Occipital lobe (tissue), 2 donors: ENCODE measurements around the gene LRRC49. TPM values are rescaled to one million over a fixed set of nuclear protein-coding genes. Genes with fewer than 3 reads are reported as not detected.

Experiments used
- DNase-seq: peaks from one replicate; lab custom pipeline; 2025; lab: John Stamatoyannopoulos, UW
- total RNA-seq: library from RNA; depleted of rRNA; stranded (reverse); fragments of >200 nt; gene quantifications from one replicate; pipeline ENCODE4 v1.2.3, GENCODE V29; 2014

The LRRC49 gene
- total RNA-seq, 1 donor from 2014 or later = 173 TPM

- DNase-seq = no peak
Measured at GRCh38 chr15:71091601-71092000, 199.0 kb downstream of the LRRC49 start.

DNA sequence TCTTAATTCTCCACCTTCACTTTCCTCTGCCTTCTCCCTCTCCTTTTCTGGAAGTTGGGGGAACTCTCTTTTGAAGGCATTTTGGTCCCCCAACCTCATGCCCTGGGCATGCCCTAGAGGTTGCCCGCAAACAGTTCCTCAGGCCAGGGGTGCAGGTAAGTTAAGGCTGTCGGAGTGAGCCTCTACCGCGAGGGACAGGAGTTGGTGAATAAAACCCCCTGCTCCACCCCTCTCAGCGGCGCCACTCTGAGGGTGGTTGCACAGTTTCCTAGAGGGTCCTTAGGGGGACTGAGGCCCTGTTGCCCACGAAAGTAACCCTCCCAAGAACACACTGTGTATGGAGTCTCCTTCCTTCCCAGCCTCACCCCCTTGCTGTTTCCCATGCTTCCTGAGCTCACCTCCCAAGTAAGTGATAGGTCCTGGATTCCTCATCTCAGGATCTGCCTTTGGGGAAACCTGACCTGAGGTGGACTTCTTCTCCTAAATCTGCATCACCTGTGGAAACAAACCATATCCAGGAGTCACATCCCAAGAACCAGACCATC is 199.5 kb downstream of the LRRC49 start:
- no peak for DNase-seq

DNA sequence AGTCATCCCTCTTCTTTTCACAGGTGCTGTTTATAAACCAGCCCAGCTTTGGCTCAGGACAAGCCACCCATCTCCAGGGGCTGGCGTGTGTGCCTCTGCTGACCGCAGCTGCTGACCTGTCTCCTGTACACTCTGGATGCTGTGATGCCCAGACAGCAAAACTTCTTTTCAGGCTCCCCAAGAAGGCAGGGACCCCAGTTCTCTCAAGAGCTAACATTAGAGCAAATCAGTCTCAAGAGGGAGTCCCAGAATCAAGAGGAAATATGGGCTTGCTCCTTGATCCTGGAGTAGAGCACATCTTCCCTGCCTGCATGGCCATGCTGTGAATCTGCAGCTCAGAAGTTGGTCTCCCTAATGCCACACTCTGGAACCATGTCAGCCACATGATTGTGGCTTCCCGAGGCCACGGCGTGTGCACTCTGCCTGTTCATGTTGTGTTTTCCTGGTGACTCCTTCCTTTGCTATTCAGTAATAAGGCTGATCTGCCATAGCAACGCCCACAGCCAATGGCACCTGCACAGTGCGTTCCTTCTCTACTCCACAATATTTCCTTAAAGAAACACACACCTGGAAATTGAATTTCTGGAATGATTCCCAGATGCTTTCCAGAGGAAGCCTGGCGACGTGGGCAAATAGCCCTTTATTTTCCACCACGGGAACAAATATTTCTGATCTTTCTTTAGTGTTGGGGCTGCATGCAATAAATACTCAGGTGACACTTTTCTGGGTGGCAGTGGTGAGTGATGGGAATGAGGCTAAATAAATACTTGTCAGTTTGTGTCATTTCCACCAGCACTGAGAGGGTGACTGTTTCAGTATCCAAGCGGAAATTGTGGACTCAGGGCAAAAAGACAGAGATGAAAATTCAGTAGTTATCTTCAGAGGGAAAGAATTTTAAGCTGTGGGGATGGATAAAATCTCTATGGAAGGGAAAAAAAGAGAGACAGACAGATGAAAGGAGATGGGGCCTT is 200.7 kb downstream of the LRRC49 start:
- DNase-seq = no peak

DNA sequence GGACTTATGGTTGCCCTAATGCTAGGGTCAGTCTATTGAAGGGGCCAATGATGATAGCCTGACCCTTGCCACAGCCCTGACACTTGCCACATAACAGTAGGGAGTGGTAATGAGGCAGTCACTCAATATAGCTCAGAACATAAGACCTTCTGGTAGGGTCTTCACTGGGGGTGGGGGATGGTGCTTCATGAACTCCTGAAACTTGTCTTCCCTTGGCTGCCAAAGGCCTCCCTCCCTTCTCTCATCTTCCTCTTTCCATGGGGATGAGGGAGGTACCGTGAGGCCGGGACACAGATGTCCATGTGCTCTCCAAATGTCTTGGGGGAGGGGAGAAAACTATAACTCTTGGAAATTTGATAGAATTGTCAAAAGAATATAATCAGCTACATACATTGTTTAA is 201.5 kb downstream of the LRRC49 start:
- DNase-seq = no peak

DNA sequence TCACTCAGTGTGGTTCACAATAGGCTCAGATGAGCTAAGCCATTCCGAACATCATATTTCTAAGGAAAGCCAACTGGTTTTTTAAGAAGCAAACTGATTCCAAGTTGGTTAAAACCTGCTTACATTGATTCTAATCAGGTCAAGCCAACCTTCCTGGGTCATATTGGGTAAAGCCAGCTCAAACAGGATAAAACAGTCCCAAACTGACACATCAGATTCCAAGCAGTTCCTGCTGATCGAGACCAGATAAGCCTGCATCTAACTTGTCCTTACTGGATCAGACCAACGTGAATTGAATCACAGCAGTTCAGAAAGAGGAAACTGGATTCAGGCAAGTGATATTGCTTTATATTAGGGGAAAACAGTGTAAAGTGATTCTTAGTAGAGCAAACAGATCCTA is 204.1 kb downstream of the LRRC49 start:
- no peak for DNase-seq

- no peak for DNase-seq
Measured at GRCh38 chr15:71097890-71098289, 205.3 kb downstream of the LRRC49 start.

- no peak for DNase-seq
Measured at GRCh38 chr15:71098920-71099319, 206.3 kb downstream of the LRRC49 start.

Other genes with a start within 250 kb of the LRRC49 start
- 64.3 TPM for gene UACA, start 129.3 kb upstream of the LRRC49 start, total RNA-seq
- gene LARP6, start 38.7 kb upstream of the LRRC49 start, total RNA-seq = 21.5 TPM
- 4.4 TPM for gene THAP10, start 393 bp upstream of the LRRC49 start, total RNA-seq
- gene THSD4, start 222.6 kb downstream of the LRRC49 start, total RNA-seq = 1.6 TPM